H9 (cell line): ENCODE measurements around the gene RNF220. TPM values are rescaled to one million over a fixed set of nuclear protein-coding genes. Genes with fewer than 3 reads are reported as not detected.

Experiments used
- DNase-seq: peaks from one replicate; pipeline ENCODE4 v3.0.0-alpha.2; 2017
- H2AFZ ChIP-seq: one replicate; pipeline ENCODE4 v1.6.1; 2013; ENCODE audit warnings: mild to moderate bottlenecking, low read length, control low read depth, moderate library complexity
- H2AK5ac ChIP-seq: 2 replicates; pipeline ENCODE4 v1.6.1; 2013; ENCODE audit warnings: low read length, control low read depth, mixed read lengths; ENCODE audit not compliant: insufficient read length
- H2BK120ac ChIP-seq: one replicate; pipeline ENCODE4 v1.6.1; 2013; ENCODE audit warnings: low read depth, mild to moderate bottlenecking, low read length, control low read depth, inconsistent platforms; ENCODE audit not compliant: poor library complexity, severe bottlenecking
- H2BK12ac ChIP-seq: 2 replicates; pipeline ENCODE4 v1.6.1; 2013; ENCODE audit warnings: low read length, control low read depth, mixed read lengths, low read depth; ENCODE audit not compliant: insufficient read length
- H2BK15ac ChIP-seq: 2 replicates; pipeline ENCODE4 v1.6.1; 2013; ENCODE audit warnings: low read depth, low read length, control low read depth
- H2BK20ac ChIP-seq: one replicate; pipeline ENCODE4 v1.6.1; 2013; ENCODE audit warnings: low read depth, mild to moderate bottlenecking, low read length, control low read depth, inconsistent platforms; ENCODE audit not compliant: poor library complexity, severe bottlenecking
- H2BK5ac ChIP-seq: 2 replicates; pipeline ENCODE4 v1.6.1; 2013; ENCODE audit warnings: low read length, control low read depth, mixed read lengths; ENCODE audit not compliant: insufficient read length
- H3K14ac ChIP-seq: 2 replicates; pipeline ENCODE4 v1.6.1; 2013; ENCODE audit warnings: low read length, control low read depth; ENCODE audit not compliant: insufficient read depth
- H3K18ac ChIP-seq: 2 replicates; pipeline ENCODE4 v1.6.1; 2013; ENCODE audit warnings: low read depth, mild to moderate bottlenecking, mixed read lengths, low read length, control low read depth; ENCODE audit not compliant: insufficient read length
- H3K23ac ChIP-seq: 2 replicates; pipeline ENCODE4 v1.6.1; 2013; ENCODE audit warnings: low read length, control low read depth, mixed read lengths, low read depth; ENCODE audit not compliant: insufficient read length
- H3K23me2 ChIP-seq: 2 replicates; pipeline ENCODE4 v1.6.1; 2013; ENCODE audit warnings: low read depth, mild to moderate bottlenecking, mixed read lengths, low read length, control low read depth; ENCODE audit not compliant: insufficient read length, poor library complexity, severe bottlenecking
- H3K27ac ChIP-seq: 2 replicates; pipeline ENCODE4 v1.5.1; 2013; ENCODE audit warnings: low read length, control low read depth, mixed read lengths, low read depth; ENCODE audit not compliant: insufficient read length
- H3K27me3 ChIP-seq: 2 replicates; pipeline ENCODE4 v1.6.1; 2013; ENCODE audit warnings: low read length, control low read depth, inconsistent platforms; ENCODE audit not compliant: insufficient read depth
- H3K4ac ChIP-seq: 2 replicates; pipeline ENCODE4 v1.6.1; 2013; ENCODE audit warnings: low read depth, mild to moderate bottlenecking, control low read depth, inconsistent platforms, low read length, moderate library complexity
- H3K4me1 ChIP-seq: 2 replicates; pipeline ENCODE4 v1.6.1; 2013; ENCODE audit warnings: low read length, control low read depth, inconsistent platforms; ENCODE audit not compliant: insufficient read depth
- H3K4me2 ChIP-seq: 2 replicates; pipeline ENCODE4 v1.6.1; 2013; ENCODE audit warnings: low read length, control low read depth, mixed read lengths; ENCODE audit not compliant: insufficient read length, insufficient read depth
- H3K56ac ChIP-seq: 2 replicates; pipeline ENCODE4 v1.6.1; 2013; ENCODE audit warnings: low read depth, mild to moderate bottlenecking, mixed read lengths, low read length, control low read depth; ENCODE audit not compliant: insufficient read length
- H3K79me1 ChIP-seq: 2 replicates; pipeline ENCODE4 v1.6.1; 2013; ENCODE audit warnings: low read depth, mild to moderate bottlenecking, moderate library complexity, low read length, control low read depth, inconsistent platforms; ENCODE audit not compliant: insufficient read depth, poor library complexity, severe bottlenecking
- H3K79me2 ChIP-seq: 2 replicates; pipeline ENCODE4 v1.6.1; 2013; ENCODE audit warnings: low read length, control low read depth, inconsistent platforms; ENCODE audit not compliant: insufficient read depth
- H3K9ac ChIP-seq: 2 replicates; pipeline ENCODE4 v1.6.1; 2013; ENCODE audit warnings: low read length, control low read depth, mixed read lengths; ENCODE audit not compliant: insufficient read length; ENCODE audit errors: extremely low read depth
- H3K9me3 ChIP-seq: one replicate; pipeline ENCODE4 v1.6.1; 2013; ENCODE audit warnings: low read depth, low read length, inconsistent platforms; ENCODE audit not compliant: control insufficient read depth
- H3T11ph ChIP-seq: one replicate; pipeline ENCODE4 v1.6.1; 2013; ENCODE audit warnings: mild to moderate bottlenecking, low read length, control low read depth, inconsistent platforms
- H4K20me1 ChIP-seq: one replicate; pipeline ENCODE4 v1.6.1; 2013; ENCODE audit not compliant: control insufficient read depth, insufficient read length, insufficient read depth
- H4K5ac ChIP-seq: 2 replicates; pipeline ENCODE4 v1.6.1; 2013; ENCODE audit warnings: low read depth, mild to moderate bottlenecking, mixed read lengths, low read length, control low read depth; ENCODE audit not compliant: insufficient read length
- H4K8ac ChIP-seq: replicated peaks from 2 replicates; pipeline ENCODE4 v1.6.1; 2013; ENCODE audit warnings: low read length, control low read depth, mixed read lengths, low read depth; ENCODE audit not compliant: insufficient read length
- H4K91ac ChIP-seq: 2 replicates; pipeline ENCODE4 v1.6.1; 2013; ENCODE audit warnings: low read depth, mild to moderate bottlenecking, moderate library complexity, mixed read lengths, low read length, control low read depth; ENCODE audit not compliant: insufficient read length
- H3K27ac Mint-ChIP-seq, 3 experiments: 2 replicates in 2 of 3; 3 replicates in 1 of 3; pipeline ENCODE4 v1.8.0; 2020 to 2021; ENCODE audit warnings: mixed read lengths in 3 of 3, mild to moderate bottlenecking in 1 of 3, moderate library complexity in 1 of 3
- H3K27me3 Mint-ChIP-seq: 2 replicates; pipeline ENCODE4 v1.8.0; 2021; ENCODE audit warnings: low read depth, mild to moderate bottlenecking, moderate library complexity, mixed read lengths
- H3K36me3 Mint-ChIP-seq, 3 experiments: 2 replicates in 2 of 3; 3 replicates in 1 of 3; pipeline ENCODE4 v1.8.0; 2020 to 2021; ENCODE audit warnings: low read depth in 3 of 3, mixed read lengths in 3 of 3; ENCODE audit not compliant: insufficient read depth in 1 of 3
- H3K4me1 Mint-ChIP-seq, 2 experiments: 2 replicates each; pipeline ENCODE4 v1.8.0; 2020; ENCODE audit warnings: mixed read lengths in 2 of 2
- H3K4me3 Mint-ChIP-seq, 2 experiments: 2 replicates in 1 of 2; 3 replicates in 1 of 2; pipeline ENCODE4 v1.8.0; 2020 to 2021; ENCODE audit warnings: mild to moderate bottlenecking in 2 of 2, mixed read lengths in 2 of 2, moderate library complexity in 1 of 2
- H3K9me3 Mint-ChIP-seq, 2 experiments: 2 replicates in 1 of 2; 3 replicates in 1 of 2; pipeline ENCODE4 v1.8.0; 2020; ENCODE audit warnings: mild to moderate bottlenecking in 2 of 2, mixed read lengths in 2 of 2, moderate library complexity in 1 of 2
- CTCF ChIP-seq: fragments of 200-600 bp; sonication (generic); conservative IDR thresholded peaks from 3 replicates; pipeline ENCODE4 v1.8.0; 2021; ENCODE audit warnings: antibody characterized with exemption, mild to moderate bottlenecking
- WGBS: extraction: QIAGEN DNeasy Blood & Tissue Kit; methylation state at CpG from one replicate; pipeline ENCODE4 v1.1.7; 2013; ENCODE audit warnings: missing lambda C conversion rate, low lambda C conversion rate, mixed read lengths; ENCODE audit not compliant: insufficient read length; ENCODE audit errors: extremely low coverage; 5-methylcytosine and 5-hydroxymethylcytosine counted together
- total RNA-seq: library from RNA; stranded (reverse); gene quantifications from 2 replicates; pipeline ENCODE4 v1.2.1, GENCODE V29; 2021

The RNF220 gene
- total RNA-seq, 1 experiment from 2014 or later: 109 TPM

DNA sequence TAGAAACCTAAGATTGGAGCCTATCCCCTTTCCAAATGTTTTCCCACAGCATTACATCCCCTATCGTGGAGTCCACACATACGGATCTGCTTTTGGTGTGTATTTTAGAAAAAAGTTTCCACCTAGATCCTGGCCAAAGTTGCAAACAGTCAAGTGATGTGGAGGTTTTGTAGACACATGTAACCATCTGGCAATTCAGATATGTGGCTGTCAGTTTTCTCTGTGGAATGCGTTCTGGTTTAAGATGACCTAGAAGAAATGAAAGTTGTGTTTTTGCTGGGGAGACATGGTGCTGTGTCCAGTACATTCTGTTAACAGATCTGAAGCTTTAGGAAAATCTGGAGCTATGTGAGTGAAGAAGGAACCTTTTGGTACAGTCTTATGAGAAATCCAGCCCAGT is 14.8 kb downstream of the RNF220 start:
- Histone ChIP-seq H4K20me1 (no peaks in the 10 kb centered on the region), H2BK5ac (no peak overlapping the region), H3K14ac (no peak overlapping the region), H3K27me3 (no peaks in the 10 kb centered on the region; the same call in 1 of the 2 replicates), H3K79me1 (no peaks in the 10 kb centered on the region), H3K9ac (no peak overlapping the region), H3K56ac (no peak overlapping the region), H3K9me3 (no peaks in the 10 kb centered on the region), H3K4ac (no peak overlapping the region), H3K79me2 (0 out of 2 replicates have a peak, but pooled peaks cover 2% of the 10 kb centered on the region), H3K4me1 (peaks cover 18% of the 10 kb centered on the region), H2AK5ac (no peak overlapping the region), H2BK15ac (no peak overlapping the region), H2BK12ac (no peak overlapping the region), H3T11ph (no peak overlapping the region), H4K8ac (no peak overlapping the region), H3K18ac (no peak overlapping the region), H2AFZ (no peak overlapping the region), H2BK20ac (no peak overlapping the region), H3K27ac (no peak overlapping the region), H2BK120ac (no peak overlapping the region), H3K23me2 (peaks cover 13% of the 10 kb centered on the region), H4K91ac (no peak overlapping the region), H4K5ac (no peak overlapping the region), H3K4me2 (no peak overlapping the region), H3K23ac (no peak overlapping the region)
- Mint-ChIP-seq H3K27ac (no peak overlapping the region), H3K36me3 (peaks cover 0 to 6% (median 5%) of the 10 kb centered on the region in 3 experiments; a peak in 3 of 7 replicates), H3K4me1 (peaks cover 41 to 53% of the 10 kb centered on the region in 2 experiments), H3K9me3 (no peaks in the 10 kb centered on the region), H3K4me3 (no peak overlapping the region), H3K27me3 (peaks cover 87% of the 10 kb centered on the region)
- no CpG with 5 or more reads among the region's 3 CpGs for WGBS
- no peak for DNase-seq
- no peak for TF ChIP-seq CTCF
